H9 (cell line): ENCODE results near the gene IGFBP4. TPM values are rescaled to one million over a fixed set of nuclear protein-coding genes. Genes with fewer than 3 reads are reported as not detected.

Experiments used
- DNase-seq: peaks from one replicate; pipeline ENCODE4 v3.0.0-alpha.2; 2017
- H2AFZ ChIP-seq: one replicate; pipeline ENCODE4 v1.6.1; 2013; ENCODE audit warnings: mild to moderate bottlenecking, low read length, control low read depth, moderate library complexity
- H2AK5ac ChIP-seq: 2 replicates; pipeline ENCODE4 v1.6.1; 2013; ENCODE audit warnings: low read length, control low read depth, mixed read lengths; ENCODE audit not compliant: insufficient read length
- H2BK120ac ChIP-seq: one replicate; pipeline ENCODE4 v1.6.1; 2013; ENCODE audit warnings: low read depth, mild to moderate bottlenecking, low read length, control low read depth, inconsistent platforms; ENCODE audit not compliant: poor library complexity, severe bottlenecking
- H2BK12ac ChIP-seq: 2 replicates; pipeline ENCODE4 v1.6.1; 2013; ENCODE audit warnings: low read length, control low read depth, mixed read lengths, low read depth; ENCODE audit not compliant: insufficient read length
- H2BK15ac ChIP-seq: 2 replicates; pipeline ENCODE4 v1.6.1; 2013; ENCODE audit warnings: low read depth, low read length, control low read depth
- H2BK20ac ChIP-seq: one replicate; pipeline ENCODE4 v1.6.1; 2013; ENCODE audit warnings: low read depth, mild to moderate bottlenecking, low read length, control low read depth, inconsistent platforms; ENCODE audit not compliant: poor library complexity, severe bottlenecking
- H2BK5ac ChIP-seq: 2 replicates; pipeline ENCODE4 v1.6.1; 2013; ENCODE audit warnings: low read length, control low read depth, mixed read lengths; ENCODE audit not compliant: insufficient read length
- H3K14ac ChIP-seq: 2 replicates; pipeline ENCODE4 v1.6.1; 2013; ENCODE audit warnings: low read length, control low read depth; ENCODE audit not compliant: insufficient read depth
- H3K18ac ChIP-seq: 2 replicates; pipeline ENCODE4 v1.6.1; 2013; ENCODE audit warnings: low read depth, mild to moderate bottlenecking, mixed read lengths, low read length, control low read depth; ENCODE audit not compliant: insufficient read length
- H3K23ac ChIP-seq: 2 replicates; pipeline ENCODE4 v1.6.1; 2013; ENCODE audit warnings: low read length, control low read depth, mixed read lengths, low read depth; ENCODE audit not compliant: insufficient read length
- H3K23me2 ChIP-seq: 2 replicates; pipeline ENCODE4 v1.6.1; 2013; ENCODE audit warnings: low read depth, mild to moderate bottlenecking, mixed read lengths, low read length, control low read depth; ENCODE audit not compliant: insufficient read length, poor library complexity, severe bottlenecking
- H3K27ac ChIP-seq: 2 replicates; pipeline ENCODE4 v1.5.1; 2013; ENCODE audit warnings: low read length, control low read depth, mixed read lengths, low read depth; ENCODE audit not compliant: insufficient read length
- H3K27me3 ChIP-seq: 2 replicates; pipeline ENCODE4 v1.6.1; 2013; ENCODE audit warnings: low read length, control low read depth, inconsistent platforms; ENCODE audit not compliant: insufficient read depth
- H3K4ac ChIP-seq: 2 replicates; pipeline ENCODE4 v1.6.1; 2013; ENCODE audit warnings: low read depth, mild to moderate bottlenecking, control low read depth, inconsistent platforms, low read length, moderate library complexity
- H3K4me1 ChIP-seq: 2 replicates; pipeline ENCODE4 v1.6.1; 2013; ENCODE audit warnings: low read length, control low read depth, inconsistent platforms; ENCODE audit not compliant: insufficient read depth
- H3K4me2 ChIP-seq: 2 replicates; pipeline ENCODE4 v1.6.1; 2013; ENCODE audit warnings: low read length, control low read depth, mixed read lengths; ENCODE audit not compliant: insufficient read length, insufficient read depth
- H3K56ac ChIP-seq: 2 replicates; pipeline ENCODE4 v1.6.1; 2013; ENCODE audit warnings: low read depth, mild to moderate bottlenecking, mixed read lengths, low read length, control low read depth; ENCODE audit not compliant: insufficient read length
- H3K79me1 ChIP-seq: 2 replicates; pipeline ENCODE4 v1.6.1; 2013; ENCODE audit warnings: low read depth, mild to moderate bottlenecking, moderate library complexity, low read length, control low read depth, inconsistent platforms; ENCODE audit not compliant: insufficient read depth, poor library complexity, severe bottlenecking
- H3K79me2 ChIP-seq: 2 replicates; pipeline ENCODE4 v1.6.1; 2013; ENCODE audit warnings: low read length, control low read depth, inconsistent platforms; ENCODE audit not compliant: insufficient read depth
- H3K9ac ChIP-seq: 2 replicates; pipeline ENCODE4 v1.6.1; 2013; ENCODE audit warnings: low read length, control low read depth, mixed read lengths; ENCODE audit not compliant: insufficient read length; ENCODE audit errors: extremely low read depth
- H3K9me3 ChIP-seq: one replicate; pipeline ENCODE4 v1.6.1; 2013; ENCODE audit warnings: low read depth, low read length, inconsistent platforms; ENCODE audit not compliant: control insufficient read depth
- H3T11ph ChIP-seq: one replicate; pipeline ENCODE4 v1.6.1; 2013; ENCODE audit warnings: mild to moderate bottlenecking, low read length, control low read depth, inconsistent platforms
- H4K20me1 ChIP-seq: one replicate; pipeline ENCODE4 v1.6.1; 2013; ENCODE audit not compliant: control insufficient read depth, insufficient read length, insufficient read depth
- H4K5ac ChIP-seq: 2 replicates; pipeline ENCODE4 v1.6.1; 2013; ENCODE audit warnings: low read depth, mild to moderate bottlenecking, mixed read lengths, low read length, control low read depth; ENCODE audit not compliant: insufficient read length
- H4K8ac ChIP-seq: replicated peaks from 2 replicates; pipeline ENCODE4 v1.6.1; 2013; ENCODE audit warnings: low read length, control low read depth, mixed read lengths, low read depth; ENCODE audit not compliant: insufficient read length
- H4K91ac ChIP-seq: 2 replicates; pipeline ENCODE4 v1.6.1; 2013; ENCODE audit warnings: low read depth, mild to moderate bottlenecking, moderate library complexity, mixed read lengths, low read length, control low read depth; ENCODE audit not compliant: insufficient read length
- H3K27ac Mint-ChIP-seq, 3 experiments: 2 replicates in 2 of 3; 3 replicates in 1 of 3; pipeline ENCODE4 v1.8.0; 2020 to 2021; ENCODE audit warnings: mixed read lengths in 3 of 3, mild to moderate bottlenecking in 1 of 3, moderate library complexity in 1 of 3
- H3K27me3 Mint-ChIP-seq: 2 replicates; pipeline ENCODE4 v1.8.0; 2021; ENCODE audit warnings: low read depth, mild to moderate bottlenecking, moderate library complexity, mixed read lengths
- H3K36me3 Mint-ChIP-seq, 3 experiments: 2 replicates in 2 of 3; 3 replicates in 1 of 3; pipeline ENCODE4 v1.8.0; 2020 to 2021; ENCODE audit warnings: low read depth in 3 of 3, mixed read lengths in 3 of 3; ENCODE audit not compliant: insufficient read depth in 1 of 3
- H3K4me1 Mint-ChIP-seq, 2 experiments: 2 replicates each; pipeline ENCODE4 v1.8.0; 2020; ENCODE audit warnings: mixed read lengths in 2 of 2
- H3K4me3 Mint-ChIP-seq, 2 experiments: 2 replicates in 1 of 2; 3 replicates in 1 of 2; pipeline ENCODE4 v1.8.0; 2020 to 2021; ENCODE audit warnings: mild to moderate bottlenecking in 2 of 2, mixed read lengths in 2 of 2, moderate library complexity in 1 of 2
- H3K9me3 Mint-ChIP-seq, 2 experiments: 2 replicates in 1 of 2; 3 replicates in 1 of 2; pipeline ENCODE4 v1.8.0; 2020; ENCODE audit warnings: mild to moderate bottlenecking in 2 of 2, mixed read lengths in 2 of 2, moderate library complexity in 1 of 2
- CTCF ChIP-seq: fragments of 200-600 bp; sonication (generic); conservative IDR thresholded peaks from 3 replicates; pipeline ENCODE4 v1.8.0; 2021; ENCODE audit warnings: antibody characterized with exemption, mild to moderate bottlenecking
- WGBS: extraction: QIAGEN DNeasy Blood & Tissue Kit; methylation state at CpG from one replicate; pipeline ENCODE4 v1.1.7; 2013; ENCODE audit warnings: missing lambda C conversion rate, low lambda C conversion rate, mixed read lengths; ENCODE audit not compliant: insufficient read length; ENCODE audit errors: extremely low coverage; 5-methylcytosine and 5-hydroxymethylcytosine counted together
- total RNA-seq: library from RNA; stranded (reverse); gene quantifications from 2 replicates; pipeline ENCODE4 v1.2.1, GENCODE V29; 2021

IGFBP4 gene
- total RNA-seq, 1 experiment from 2014 or later, result 49.9 TPM

GRCh38 chr17:40495140-40495539, 51.9 kb downstream of the IGFBP4 start:
- H4K91ac ChIP-seq, result no peak overlapping the region
- no peak overlapping the region for H3K4me3 Mint-ChIP-seq
- H3K4me1 Mint-ChIP-seq, result peaks cover 45 to 54% of the 10 kb centered on the region in 2 experiments
- no peak for TF ChIP-seq CTCF
- no peak overlapping the region for H3K56ac ChIP-seq
- H3K27me3 Mint-ChIP-seq, result peaks cover 4% of the 10 kb centered on the region
- no peak overlapping the region for H2BK5ac ChIP-seq
- no peak overlapping the region for H3T11ph ChIP-seq
- H3K23me2 ChIP-seq, result no peaks in the 10 kb centered on the region
- H3K9me3 Mint-ChIP-seq, result no peaks in the 10 kb centered on the region; a peak in 1 of 5 replicates
- no peak overlapping the region for H2BK120ac ChIP-seq
- no peak overlapping the region for H2AK5ac ChIP-seq
- H4K8ac ChIP-seq, result no peak overlapping the region
- H3K23ac ChIP-seq, result no peak overlapping the region
- H3K79me2 ChIP-seq, result no peaks in the 10 kb centered on the region
- no peaks in the 10 kb centered on the region for H3K79me1 ChIP-seq
- no peak overlapping the region for H3K27ac ChIP-seq
- H3K27ac Mint-ChIP-seq, result 0 out of 7 replicates have a peak overlapping the region, but pooled peaks of 1 of the 3 experiments have one; percentile 15
- H3K4me2 ChIP-seq, result no peak overlapping the region
- no peak overlapping the region for H4K5ac ChIP-seq
- H4K20me1 ChIP-seq, result no peaks in the 10 kb centered on the region
- H3K27me3 ChIP-seq, result no peaks in the 10 kb centered on the region
- no peaks in the 10 kb centered on the region for H3K9me3 ChIP-seq
- WGBS, result no CpG with 5 or more reads among the region's 5 CpGs
- peaks cover 15% of the 10 kb centered on the region for H3K4me1 ChIP-seq
- H2BK12ac ChIP-seq, result no peak overlapping the region
- no peak overlapping the region for H2BK15ac ChIP-seq
- H3K9ac ChIP-seq, result no peak overlapping the region
- H3K4ac ChIP-seq, result no peak overlapping the region
- H2BK20ac ChIP-seq, result no peak overlapping the region
- H3K14ac ChIP-seq, result no peak overlapping the region
- H3K36me3 Mint-ChIP-seq, result 0 out of 7 replicates have a peak, but pooled peaks cover 0 to 2% (median 0%) of the 10 kb centered on the region in 3 experiments
- no peak for DNase-seq
- H2AFZ ChIP-seq, result no peak overlapping the region
- H3K18ac ChIP-seq, result no peak overlapping the region
